GM12801 (cell line): Measurements from ENCODE around the gene PRCP.

Experiments
- TF ChIP-seq, protein P1 (sequence below): IDR thresholded peaks from one replicate; pipeline ENCODE4 v1.5.1; 2011; ENCODE audit warnings: control low read depth; ENCODE audit not compliant: insufficient read length; ENCODE audit errors: extremely low read depth

PRCP gene

DNA sequence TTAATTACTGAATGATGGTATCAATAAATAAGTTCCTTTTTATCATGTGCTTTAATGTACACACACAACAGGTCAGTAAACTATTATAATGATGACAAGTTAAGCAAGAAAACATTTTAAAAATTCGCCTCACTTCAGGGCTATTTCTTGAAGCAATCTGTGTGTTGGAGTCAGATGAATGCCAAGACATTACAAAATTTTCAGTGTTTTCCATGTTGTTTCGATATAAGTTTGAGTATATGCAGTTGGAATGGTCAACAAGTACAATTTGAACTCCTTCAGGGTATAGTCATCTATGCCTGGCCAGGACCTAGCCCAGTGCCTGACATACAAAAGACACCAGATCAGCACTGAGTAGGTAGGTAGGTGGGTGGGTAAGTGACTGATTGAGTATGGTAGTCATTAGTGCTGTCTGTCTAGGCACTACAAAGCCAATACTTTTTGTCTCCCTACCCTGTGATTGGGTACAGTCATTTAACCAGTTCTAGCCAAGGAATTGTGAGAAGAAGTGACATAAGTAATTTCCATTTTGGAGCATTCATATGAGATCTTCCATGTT is 7.5 kb downstream of the PRCP start:
- TF ChIP-seq, protein P1, sequence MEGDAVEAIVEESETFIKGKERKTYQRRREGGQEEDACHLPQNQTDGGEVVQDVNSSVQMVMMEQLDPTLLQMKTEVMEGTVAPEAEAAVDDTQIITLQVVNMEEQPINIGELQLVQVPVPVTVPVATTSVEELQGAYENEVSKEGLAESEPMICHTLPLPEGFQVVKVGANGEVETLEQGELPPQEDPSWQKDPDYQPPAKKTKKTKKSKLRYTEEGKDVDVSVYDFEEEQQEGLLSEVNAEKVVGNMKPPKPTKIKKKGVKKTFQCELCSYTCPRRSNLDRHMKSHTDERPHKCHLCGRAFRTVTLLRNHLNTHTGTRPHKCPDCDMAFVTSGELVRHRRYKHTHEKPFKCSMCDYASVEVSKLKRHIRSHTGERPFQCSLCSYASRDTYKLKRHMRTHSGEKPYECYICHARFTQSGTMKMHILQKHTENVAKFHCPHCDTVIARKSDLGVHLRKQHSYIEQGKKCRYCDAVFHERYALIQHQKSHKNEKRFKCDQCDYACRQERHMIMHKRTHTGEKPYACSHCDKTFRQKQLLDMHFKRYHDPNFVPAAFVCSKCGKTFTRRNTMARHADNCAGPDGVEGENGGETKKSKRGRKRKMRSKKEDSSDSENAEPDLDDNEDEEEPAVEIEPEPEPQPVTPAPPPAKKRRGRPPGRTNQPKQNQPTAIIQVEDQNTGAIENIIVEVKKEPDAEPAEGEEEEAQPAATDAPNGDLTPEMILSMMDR: no peak

DNA sequence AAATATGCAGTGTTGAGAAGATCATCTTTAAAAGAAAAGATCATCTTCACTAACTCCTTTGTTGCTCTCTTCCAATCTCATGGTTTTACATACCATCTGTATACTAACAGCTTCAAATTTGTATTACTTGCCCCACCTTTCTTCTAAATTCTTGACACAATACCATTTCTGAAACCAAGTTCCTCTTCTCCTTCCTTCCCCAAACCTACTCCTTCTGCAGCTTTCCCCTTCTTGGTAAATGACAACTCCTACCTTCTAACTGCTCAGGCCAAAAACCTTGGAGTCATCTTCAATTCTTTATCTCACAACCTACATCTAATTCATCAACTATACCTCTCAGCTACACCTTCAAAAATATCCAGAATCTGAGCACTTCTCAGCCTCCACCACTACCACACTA is 9.3 kb downstream of the PRCP start:
- TF ChIP-seq, protein P1: no peak

DNA sequence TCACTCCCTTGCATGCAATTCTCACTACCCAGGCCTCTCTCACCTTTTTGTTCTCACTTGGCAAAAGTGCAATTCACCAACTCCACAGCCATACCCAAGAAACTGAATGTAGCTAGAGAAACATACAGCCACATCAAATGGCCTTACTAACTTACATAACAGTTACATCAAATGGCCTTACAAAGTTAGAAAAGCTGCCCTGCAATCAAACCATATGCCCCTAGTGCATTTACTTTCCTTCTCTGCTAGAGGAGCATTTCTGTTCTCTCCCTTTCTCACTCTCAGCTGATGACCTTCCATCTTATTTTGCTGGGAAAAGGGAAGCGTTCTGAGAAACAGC is 10.3 kb downstream of the PRCP start:
- TF ChIP-seq, protein P1: no peak

DNA sequence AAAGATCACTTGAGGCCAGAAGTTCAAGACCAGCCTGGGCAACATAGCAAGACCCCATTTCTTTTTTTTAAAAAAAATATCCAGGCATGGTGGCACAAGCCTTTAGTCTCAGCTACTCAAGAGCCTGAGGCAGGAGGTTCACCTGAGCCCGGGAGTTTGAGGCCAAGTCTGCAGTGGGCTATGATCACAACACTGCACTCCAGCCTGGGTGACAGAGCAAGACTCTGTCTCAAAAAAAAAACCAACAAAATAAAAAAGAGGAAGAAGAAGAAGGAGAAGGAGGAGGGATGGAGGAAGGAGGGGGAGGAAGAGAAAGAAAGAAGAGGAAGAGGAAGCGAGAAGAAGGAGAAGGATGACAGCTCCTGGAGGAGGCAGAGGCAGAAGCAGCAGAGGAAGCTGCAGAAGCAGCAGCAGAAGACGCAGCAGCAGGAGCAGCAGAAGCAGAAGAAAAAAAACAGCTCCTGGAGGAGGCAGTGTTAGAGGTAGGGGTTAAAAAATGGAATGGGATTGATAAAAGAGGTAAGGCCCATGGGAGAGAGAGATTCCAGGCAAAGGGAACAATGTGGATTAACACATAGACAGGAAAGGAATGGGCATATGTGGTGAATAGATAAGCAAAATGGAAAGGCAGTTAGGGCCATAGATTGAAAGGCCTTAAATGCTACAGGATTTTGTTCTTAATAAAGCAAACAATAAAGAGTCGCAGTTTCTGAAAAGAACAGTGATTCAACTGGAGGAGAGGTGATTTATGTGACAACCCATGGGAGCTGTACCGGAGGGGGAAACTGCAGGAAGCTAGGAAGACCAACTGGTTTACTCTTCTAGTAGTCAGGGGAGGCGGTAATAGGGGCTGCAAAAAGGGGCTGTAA is 10.9 kb downstream of the PRCP start:
- TF ChIP-seq, protein P1: no peak

DNA sequence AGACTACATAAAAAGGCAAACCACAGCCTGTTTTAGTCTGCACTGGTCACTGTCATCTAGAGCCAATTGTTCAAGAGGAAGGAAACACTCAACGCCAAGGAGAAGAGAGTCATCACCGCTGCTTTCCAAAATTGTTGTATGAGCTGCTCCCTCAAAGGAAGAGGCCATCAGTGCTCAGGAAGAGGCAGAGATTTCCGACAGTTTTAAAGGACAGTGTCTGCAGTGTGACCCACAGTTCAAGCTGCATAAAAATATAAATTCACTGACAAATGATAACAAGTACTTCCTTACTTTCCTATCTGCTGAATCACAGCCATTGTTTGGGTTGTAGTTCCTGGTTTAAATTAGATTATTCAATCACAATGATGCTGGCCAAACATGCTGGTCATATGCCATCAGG is 16.4 kb downstream of the PRCP start:
- TF ChIP-seq, protein P1: no peak

DNA sequence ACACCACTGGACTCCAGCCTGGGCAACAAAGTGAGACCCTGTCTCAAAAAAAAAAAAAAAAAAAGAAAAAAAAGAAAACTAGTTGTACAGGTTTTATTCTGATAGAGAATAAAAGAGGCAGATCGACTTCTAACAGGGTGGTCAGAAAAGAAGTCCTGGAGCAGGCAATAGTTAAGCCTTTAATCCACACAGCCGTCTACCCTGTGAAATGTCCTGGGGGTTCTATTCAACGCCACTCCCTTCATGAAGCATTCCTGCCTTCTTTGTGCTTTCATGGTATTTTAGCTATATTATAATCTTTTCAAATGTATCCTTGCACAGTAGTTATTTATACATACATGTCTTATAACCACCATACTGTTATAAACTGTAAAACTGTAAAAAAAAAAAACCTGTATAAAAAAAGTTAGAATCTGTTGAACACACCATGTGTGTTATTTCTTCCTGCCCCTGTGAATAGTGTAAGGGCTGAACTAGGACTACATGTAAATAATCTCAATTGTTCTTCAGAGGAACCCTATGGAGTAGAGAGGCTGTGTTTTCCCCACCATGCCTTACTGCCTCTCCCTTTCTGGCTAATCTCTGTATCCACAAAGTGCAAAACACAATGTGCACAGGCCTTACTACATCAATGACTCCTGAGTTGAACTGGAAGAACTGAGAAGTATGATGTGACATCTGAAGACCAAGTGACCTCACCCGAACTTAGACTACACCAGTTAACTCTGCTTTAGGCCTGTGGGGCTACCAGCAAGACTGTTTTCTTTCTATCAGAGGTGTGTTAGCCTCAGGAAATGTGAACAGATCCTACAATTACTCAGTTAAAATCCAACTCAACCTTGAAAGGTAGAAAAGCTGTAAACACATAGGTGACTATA is 25.3 kb downstream of the PRCP start:
- TF ChIP-seq, protein P1: no peak

DNA sequence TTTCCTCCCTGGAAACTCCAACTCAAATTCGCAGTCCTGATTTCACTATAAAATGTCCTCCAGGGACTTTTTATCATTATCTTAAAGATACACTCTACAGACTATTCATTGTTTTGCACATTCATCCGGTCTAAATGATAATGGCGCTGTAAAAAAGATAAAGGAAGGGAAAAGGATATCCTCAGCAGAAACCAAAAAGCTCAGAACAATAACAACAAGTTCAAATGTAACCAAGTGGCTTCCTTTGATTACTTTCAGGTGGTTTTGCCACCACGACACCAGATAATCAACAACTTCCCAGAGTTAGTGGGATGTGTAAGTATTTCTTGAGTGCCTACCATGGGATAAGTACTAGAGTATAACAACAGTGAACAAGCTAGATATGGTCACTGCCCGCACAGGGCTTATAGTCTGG is 26.3 kb downstream of the PRCP start:
- TF ChIP-seq, protein P1: no peak
